ENCODE measurements around the gene LRTM2. TPM values are rescaled to one million over a fixed set of nuclear protein-coding genes. Genes with fewer than 3 reads are reported as not detected.

The LRTM2 gene
- total RNA-seq, 1 experiment from 2014 or later: not detected

- Histone ChIP-seq H3K4me1 (ENCODE audit: low read length) (no peaks in the 10 kb centered on the region), H3K4me3 (ENCODE audit: low read length) (no peak overlapping the region), H2AFZ (ENCODE audit: low read length) (no peak overlapping the region), H3K36me3 (ENCODE audit: insufficient read depth, low read length) (peaks cover 23% of the 10 kb centered on the region; the same call in 1 of the 2 replicates), H3K27me3 (ENCODE audit: low read length) (no peaks in the 10 kb centered on the region), H3K9ac (ENCODE audit: low read length) (no peak overlapping the region), H4K20me1 (ENCODE audit: insufficient read depth, low read depth, low read length) (peaks cover 15% of the 10 kb centered on the region), H3K79me2 (ENCODE audit: low read length) (peaks cover 4% of the 10 kb centered on the region; the same call in 1 of the 2 replicates), H3K4me2 (ENCODE audit: low read depth, low read length, poor library complexity, severe bottlenecking) (no peak overlapping the region), H3K9me3 (ENCODE audit: low read length) (no peaks in the 10 kb centered on the region), H3K27ac (ENCODE audit: low read length) (no peak overlapping the region), H3K9me2 (replicated peaks; ENCODE audit: insufficient read depth, low read length) (no peaks in the 10 kb centered on the region)
- DNase-seq: no peak
Observed at GRCh38 chr12:1787714-1788113, 32.7 kb upstream of the LRTM2 start.

- no peak overlapping the region for H2AFZ ChIP-seq (ENCODE audit: low read length)
- no peaks in the 10 kb centered on the region for H3K27me3 ChIP-seq (ENCODE audit: low read length)
- H3K27ac ChIP-seq (ENCODE audit: low read length): no peak overlapping the region
- H3K4me1 ChIP-seq (ENCODE audit: low read length): peaks cover under 1% of the 10 kb centered on the region
- DNase-seq: no peak
- H3K4me2 ChIP-seq (ENCODE audit: low read depth, low read length, poor library complexity, severe bottlenecking): no peak overlapping the region
- H3K9me2 ChIP-seq (replicated peaks; ENCODE audit: insufficient read depth, low read length): no peaks in the 10 kb centered on the region
- no peak overlapping the region for H3K9ac ChIP-seq (ENCODE audit: low read length)
- H3K36me3 ChIP-seq (ENCODE audit: insufficient read depth, low read length): peaks cover 14% of the 10 kb centered on the region; the same call in 1 of the 2 replicates
- H3K79me2 ChIP-seq (ENCODE audit: low read length): no peaks in the 10 kb centered on the region
- peaks cover 15% of the 10 kb centered on the region for H4K20me1 ChIP-seq (ENCODE audit: insufficient read depth, low read depth, low read length)
- H3K9me3 ChIP-seq (ENCODE audit: low read length): no peaks in the 10 kb centered on the region
- no peak overlapping the region for H3K4me3 ChIP-seq (ENCODE audit: low read length)
Observed at GRCh38 chr12:1790444-1790843, 29.9 kb upstream of the LRTM2 start.

GRCh38 chr12:1791104-1791841 is 29.1 kb upstream of the LRTM2 start:
- peak; percentile 89 for DNase-seq
- H3K4me2 ChIP-seq (ENCODE audit: low read depth, low read length, poor library complexity, severe bottlenecking): no peak overlapping the region
- H3K9me2 ChIP-seq (replicated peaks; ENCODE audit: insufficient read depth, low read length): no peaks in the 10 kb centered on the region
- peaks cover 6% of the 10 kb centered on the region; the same call in 1 of the 2 replicates for H3K36me3 ChIP-seq (ENCODE audit: insufficient read depth, low read length)
- H4K20me1 ChIP-seq (ENCODE audit: insufficient read depth, low read depth, low read length): peaks cover 15% of the 10 kb centered on the region
- no peaks in the 10 kb centered on the region for H3K9me3 ChIP-seq (ENCODE audit: low read length)
- no peak overlapping the region for H2AFZ ChIP-seq (ENCODE audit: low read length)
- H3K79me2 ChIP-seq (ENCODE audit: low read length): no peaks in the 10 kb centered on the region
- H3K27ac ChIP-seq (ENCODE audit: low read length): no peak overlapping the region
- H3K4me3 ChIP-seq (ENCODE audit: low read length): no peak overlapping the region
- peaks cover 7% of the 10 kb centered on the region for H3K4me1 ChIP-seq (ENCODE audit: low read length)
- H3K27me3 ChIP-seq (ENCODE audit: low read length): no peaks in the 10 kb centered on the region
- H3K9ac ChIP-seq (ENCODE audit: low read length): no peak overlapping the region

GRCh38 chr12:1792406-1792805 is 28.0 kb upstream of the LRTM2 start:
- Histone ChIP-seq H3K4me1 (ENCODE audit: low read length) (peaks cover 18% of the 10 kb centered on the region), H3K4me3 (ENCODE audit: low read length) (no peak overlapping the region), H3K79me2 (ENCODE audit: low read length) (no peaks in the 10 kb centered on the region), H4K20me1 (ENCODE audit: insufficient read depth, low read depth, low read length) (peaks cover 15% of the 10 kb centered on the region), H3K27ac (ENCODE audit: low read length) (no peak overlapping the region), H2AFZ (ENCODE audit: low read length) (no peak overlapping the region), H3K36me3 (ENCODE audit: insufficient read depth, low read length) (no peaks in the 10 kb centered on the region), H3K4me2 (ENCODE audit: low read depth, low read length, poor library complexity, severe bottlenecking) (no peak overlapping the region), H3K9me3 (ENCODE audit: low read length) (no peaks in the 10 kb centered on the region), H3K9ac (ENCODE audit: low read length) (no peak overlapping the region), H3K27me3 (ENCODE audit: low read length) (no peaks in the 10 kb centered on the region), H3K9me2 (replicated peaks; ENCODE audit: insufficient read depth, low read length) (no peaks in the 10 kb centered on the region)
- DNase-seq: no peak

- Histone ChIP-seq H3K27ac (ENCODE audit: low read length) (no peak overlapping the region), H3K4me1 (ENCODE audit: low read length) (peaks cover 24% of the 10 kb centered on the region), H3K9me2 (replicated peaks; ENCODE audit: insufficient read depth, low read length) (no peaks in the 10 kb centered on the region), H3K9me3 (ENCODE audit: low read length) (no peaks in the 10 kb centered on the region), H3K36me3 (ENCODE audit: insufficient read depth, low read length) (no peaks in the 10 kb centered on the region), H3K27me3 (ENCODE audit: low read length) (no peaks in the 10 kb centered on the region), H3K9ac (ENCODE audit: low read length) (no peak overlapping the region), H2AFZ (ENCODE audit: low read length) (no peak overlapping the region), H3K4me2 (ENCODE audit: low read depth, low read length, poor library complexity, severe bottlenecking) (no peak overlapping the region), H3K79me2 (ENCODE audit: low read length) (no peaks in the 10 kb centered on the region), H3K4me3 (ENCODE audit: low read length) (no peak overlapping the region), H4K20me1 (ENCODE audit: insufficient read depth, low read depth, low read length) (peaks cover 15% of the 10 kb centered on the region)
- no peak for DNase-seq
Observed at GRCh38 chr12:1793426-1794210, 26.7 kb upstream of the LRTM2 start.

GRCh38 chr12:1794440-1795090 is 25.8 kb upstream of the LRTM2 start:
- Histone ChIP-seq H3K4me2 (ENCODE audit: low read depth, low read length, poor library complexity, severe bottlenecking) (no peak overlapping the region), H2AFZ (ENCODE audit: low read length) (no peak overlapping the region), H3K36me3 (ENCODE audit: insufficient read depth, low read length) (no peaks in the 10 kb centered on the region), H3K9ac (ENCODE audit: low read length) (no peak overlapping the region), H3K4me3 (ENCODE audit: low read length) (no peak overlapping the region), H3K27me3 (ENCODE audit: low read length) (no peaks in the 10 kb centered on the region), H3K27ac (ENCODE audit: low read length) (no peak overlapping the region), H4K20me1 (ENCODE audit: insufficient read depth, low read depth, low read length) (peaks cover 15% of the 10 kb centered on the region), H3K9me2 (replicated peaks; ENCODE audit: insufficient read depth, low read length) (no peaks in the 10 kb centered on the region), H3K4me1 (ENCODE audit: low read length) (peaks cover 27% of the 10 kb centered on the region), H3K79me2 (ENCODE audit: low read length) (no peaks in the 10 kb centered on the region), H3K9me3 (ENCODE audit: low read length) (no peaks in the 10 kb centered on the region)
- no peak for DNase-seq

GRCh38 chr12:1795221-1795784 is 25.1 kb upstream of the LRTM2 start:
- Histone ChIP-seq H3K4me3 (ENCODE audit: low read length) (no peak overlapping the region), H3K9ac (ENCODE audit: low read length) (peak overlapping the region; percentile 45; the same call in 1 of the 2 replicates), H4K20me1 (ENCODE audit: insufficient read depth, low read depth, low read length) (peaks cover 15% of the 10 kb centered on the region), H3K9me3 (ENCODE audit: low read length) (no peaks in the 10 kb centered on the region), H3K27me3 (ENCODE audit: low read length) (no peaks in the 10 kb centered on the region), H3K36me3 (ENCODE audit: insufficient read depth, low read length) (no peaks in the 10 kb centered on the region), H3K4me1 (ENCODE audit: low read length) (peaks cover 35% of the 10 kb centered on the region), H2AFZ (ENCODE audit: low read length) (no peak overlapping the region), H3K27ac (ENCODE audit: low read length) (no peak overlapping the region), H3K9me2 (replicated peaks; ENCODE audit: insufficient read depth, low read length) (no peaks in the 10 kb centered on the region), H3K4me2 (ENCODE audit: low read depth, low read length, poor library complexity, severe bottlenecking) (peak overlapping the region; percentile 85), H3K79me2 (ENCODE audit: low read length) (no peaks in the 10 kb centered on the region)
- DNase-seq: no peak

All from Karpas-422 (cell line).